H9 (cell line): ENCODE data around the gene SDK1. TPM values are rescaled to one million over a fixed set of nuclear protein-coding genes. Genes with fewer than 3 reads are reported as not detected.

Source experiments
- DNase-seq: peaks from one replicate; pipeline ENCODE4 v3.0.0-alpha.2; 2017
- H2AFZ ChIP-seq: one replicate; pipeline ENCODE4 v1.6.1; 2013; ENCODE audit warnings: mild to moderate bottlenecking, low read length, control low read depth, moderate library complexity
- H2AK5ac ChIP-seq: 2 replicates; pipeline ENCODE4 v1.6.1; 2013; ENCODE audit warnings: low read length, control low read depth, mixed read lengths; ENCODE audit not compliant: insufficient read length
- H2BK120ac ChIP-seq: one replicate; pipeline ENCODE4 v1.6.1; 2013; ENCODE audit warnings: low read depth, mild to moderate bottlenecking, low read length, control low read depth, inconsistent platforms; ENCODE audit not compliant: poor library complexity, severe bottlenecking
- H2BK12ac ChIP-seq: 2 replicates; pipeline ENCODE4 v1.6.1; 2013; ENCODE audit warnings: low read length, control low read depth, mixed read lengths, low read depth; ENCODE audit not compliant: insufficient read length
- H2BK15ac ChIP-seq: 2 replicates; pipeline ENCODE4 v1.6.1; 2013; ENCODE audit warnings: low read depth, low read length, control low read depth
- H2BK20ac ChIP-seq: one replicate; pipeline ENCODE4 v1.6.1; 2013; ENCODE audit warnings: low read depth, mild to moderate bottlenecking, low read length, control low read depth, inconsistent platforms; ENCODE audit not compliant: poor library complexity, severe bottlenecking
- H2BK5ac ChIP-seq: 2 replicates; pipeline ENCODE4 v1.6.1; 2013; ENCODE audit warnings: low read length, control low read depth, mixed read lengths; ENCODE audit not compliant: insufficient read length
- H3K14ac ChIP-seq: 2 replicates; pipeline ENCODE4 v1.6.1; 2013; ENCODE audit warnings: low read length, control low read depth; ENCODE audit not compliant: insufficient read depth
- H3K18ac ChIP-seq: 2 replicates; pipeline ENCODE4 v1.6.1; 2013; ENCODE audit warnings: low read depth, mild to moderate bottlenecking, mixed read lengths, low read length, control low read depth; ENCODE audit not compliant: insufficient read length
- H3K23ac ChIP-seq: 2 replicates; pipeline ENCODE4 v1.6.1; 2013; ENCODE audit warnings: low read length, control low read depth, mixed read lengths, low read depth; ENCODE audit not compliant: insufficient read length
- H3K23me2 ChIP-seq: 2 replicates; pipeline ENCODE4 v1.6.1; 2013; ENCODE audit warnings: low read depth, mild to moderate bottlenecking, mixed read lengths, low read length, control low read depth; ENCODE audit not compliant: insufficient read length, poor library complexity, severe bottlenecking
- H3K27ac ChIP-seq: 2 replicates; pipeline ENCODE4 v1.5.1; 2013; ENCODE audit warnings: low read length, control low read depth, mixed read lengths, low read depth; ENCODE audit not compliant: insufficient read length
- H3K27me3 ChIP-seq: 2 replicates; pipeline ENCODE4 v1.6.1; 2013; ENCODE audit warnings: low read length, control low read depth, inconsistent platforms; ENCODE audit not compliant: insufficient read depth
- H3K4ac ChIP-seq: 2 replicates; pipeline ENCODE4 v1.6.1; 2013; ENCODE audit warnings: low read depth, mild to moderate bottlenecking, control low read depth, inconsistent platforms, low read length, moderate library complexity
- H3K4me1 ChIP-seq: 2 replicates; pipeline ENCODE4 v1.6.1; 2013; ENCODE audit warnings: low read length, control low read depth, inconsistent platforms; ENCODE audit not compliant: insufficient read depth
- H3K4me2 ChIP-seq: 2 replicates; pipeline ENCODE4 v1.6.1; 2013; ENCODE audit warnings: low read length, control low read depth, mixed read lengths; ENCODE audit not compliant: insufficient read length, insufficient read depth
- H3K56ac ChIP-seq: 2 replicates; pipeline ENCODE4 v1.6.1; 2013; ENCODE audit warnings: low read depth, mild to moderate bottlenecking, mixed read lengths, low read length, control low read depth; ENCODE audit not compliant: insufficient read length
- H3K79me1 ChIP-seq: 2 replicates; pipeline ENCODE4 v1.6.1; 2013; ENCODE audit warnings: low read depth, mild to moderate bottlenecking, moderate library complexity, low read length, control low read depth, inconsistent platforms; ENCODE audit not compliant: insufficient read depth, poor library complexity, severe bottlenecking
- H3K79me2 ChIP-seq: 2 replicates; pipeline ENCODE4 v1.6.1; 2013; ENCODE audit warnings: low read length, control low read depth, inconsistent platforms; ENCODE audit not compliant: insufficient read depth
- H3K9ac ChIP-seq: 2 replicates; pipeline ENCODE4 v1.6.1; 2013; ENCODE audit warnings: low read length, control low read depth, mixed read lengths; ENCODE audit not compliant: insufficient read length; ENCODE audit errors: extremely low read depth
- H3K9me3 ChIP-seq: one replicate; pipeline ENCODE4 v1.6.1; 2013; ENCODE audit warnings: low read depth, low read length, inconsistent platforms; ENCODE audit not compliant: control insufficient read depth
- H3T11ph ChIP-seq: one replicate; pipeline ENCODE4 v1.6.1; 2013; ENCODE audit warnings: mild to moderate bottlenecking, low read length, control low read depth, inconsistent platforms
- H4K20me1 ChIP-seq: one replicate; pipeline ENCODE4 v1.6.1; 2013; ENCODE audit not compliant: control insufficient read depth, insufficient read length, insufficient read depth
- H4K5ac ChIP-seq: 2 replicates; pipeline ENCODE4 v1.6.1; 2013; ENCODE audit warnings: low read depth, mild to moderate bottlenecking, mixed read lengths, low read length, control low read depth; ENCODE audit not compliant: insufficient read length
- H4K8ac ChIP-seq: replicated peaks from 2 replicates; pipeline ENCODE4 v1.6.1; 2013; ENCODE audit warnings: low read length, control low read depth, mixed read lengths, low read depth; ENCODE audit not compliant: insufficient read length
- H4K91ac ChIP-seq: 2 replicates; pipeline ENCODE4 v1.6.1; 2013; ENCODE audit warnings: low read depth, mild to moderate bottlenecking, moderate library complexity, mixed read lengths, low read length, control low read depth; ENCODE audit not compliant: insufficient read length
- H3K27ac Mint-ChIP-seq, 3 experiments: 2 replicates in 2 of 3; 3 replicates in 1 of 3; pipeline ENCODE4 v1.8.0; 2020 to 2021; ENCODE audit warnings: mixed read lengths in 3 of 3, mild to moderate bottlenecking in 1 of 3, moderate library complexity in 1 of 3
- H3K27me3 Mint-ChIP-seq: 2 replicates; pipeline ENCODE4 v1.8.0; 2021; ENCODE audit warnings: low read depth, mild to moderate bottlenecking, moderate library complexity, mixed read lengths
- H3K36me3 Mint-ChIP-seq, 3 experiments: 2 replicates in 2 of 3; 3 replicates in 1 of 3; pipeline ENCODE4 v1.8.0; 2020 to 2021; ENCODE audit warnings: low read depth in 3 of 3, mixed read lengths in 3 of 3; ENCODE audit not compliant: insufficient read depth in 1 of 3
- H3K4me1 Mint-ChIP-seq, 2 experiments: 2 replicates each; pipeline ENCODE4 v1.8.0; 2020; ENCODE audit warnings: mixed read lengths in 2 of 2
- H3K4me3 Mint-ChIP-seq, 2 experiments: 2 replicates in 1 of 2; 3 replicates in 1 of 2; pipeline ENCODE4 v1.8.0; 2020 to 2021; ENCODE audit warnings: mild to moderate bottlenecking in 2 of 2, mixed read lengths in 2 of 2, moderate library complexity in 1 of 2
- H3K9me3 Mint-ChIP-seq, 2 experiments: 2 replicates in 1 of 2; 3 replicates in 1 of 2; pipeline ENCODE4 v1.8.0; 2020; ENCODE audit warnings: mild to moderate bottlenecking in 2 of 2, mixed read lengths in 2 of 2, moderate library complexity in 1 of 2
- CTCF ChIP-seq: fragments of 200-600 bp; sonication (generic); conservative IDR thresholded peaks from 3 replicates; pipeline ENCODE4 v1.8.0; 2021; ENCODE audit warnings: antibody characterized with exemption, mild to moderate bottlenecking
- WGBS: extraction: QIAGEN DNeasy Blood & Tissue Kit; methylation state at CpG from one replicate; pipeline ENCODE4 v1.1.7; 2013; ENCODE audit warnings: missing lambda C conversion rate, low lambda C conversion rate, mixed read lengths; ENCODE audit not compliant: insufficient read length; ENCODE audit errors: extremely low coverage; 5-methylcytosine and 5-hydroxymethylcytosine counted together
- total RNA-seq: library from RNA; stranded (reverse); gene quantifications from 2 replicates; pipeline ENCODE4 v1.2.1, GENCODE V29; 2021

Gene SDK1
- total RNA-seq, 1 experiment from 2014 or later = 8.7 TPM

- Histone ChIP-seq H4K5ac (no peak overlapping the region), H2BK15ac (no peak overlapping the region), H2BK12ac (no peak overlapping the region), H2AK5ac (no peak overlapping the region), H3K27me3 (no peaks in the 10 kb centered on the region), H2BK20ac (no peak overlapping the region), H3K56ac (no peak overlapping the region), H3K79me1 (no peaks in the 10 kb centered on the region), H4K20me1 (no peaks in the 10 kb centered on the region), H3K23ac (no peak overlapping the region), H3K27ac (no peak overlapping the region), H2AFZ (no peak overlapping the region), H2BK120ac (no peak overlapping the region), H3K9ac (no peak overlapping the region), H4K91ac (no peak overlapping the region), H3K23me2 (peaks cover 12% of the 10 kb centered on the region), H3K9me3 (no peaks in the 10 kb centered on the region), H4K8ac (no peak overlapping the region), H3T11ph (no peak overlapping the region), H3K4ac (no peak overlapping the region), H3K4me2 (no peak overlapping the region), H2BK5ac (no peak overlapping the region), H3K18ac (no peak overlapping the region), H3K4me1 (peaks cover 6% of the 10 kb centered on the region; the same call in 1 of the 2 replicates), H3K14ac (no peak overlapping the region), H3K79me2 (no peaks in the 10 kb centered on the region)
- no peak for TF ChIP-seq CTCF
- no peak for DNase-seq
- peaks cover 26% of the 10 kb centered on the region for H3K27me3 Mint-ChIP-seq
- H3K36me3 Mint-ChIP-seq = no peaks in the 10 kb centered on the region; a peak in 1 of 7 replicates
- 88% methylated on average over 1 of the region's 8 CpGs for WGBS
- no peaks in the 10 kb centered on the region for H3K9me3 Mint-ChIP-seq
- H3K4me1 Mint-ChIP-seq = peaks cover 27 to 38% of the 10 kb centered on the region in 2 experiments
- H3K4me3 Mint-ChIP-seq = no peak overlapping the region
- no peak overlapping the region for H3K27ac Mint-ChIP-seq
Measured at GRCh38 chr7:3297105-3297819, 3.8 kb upstream of the SDK1 start.
